OCI-LY3 (cell line): ENCODE results near the gene MYD88.

Experiments
- EZH2phosphoT487 ChIP-seq: fragments of 200-600 bp; shearing (Covaris generic); IDR thresholded peaks from 2 replicates; pipeline ENCODE4 v1.6.1; 2018; ENCODE audit warnings: antibody characterized with exemption, mixed run types, low read depth
- TF ChIP-seq, protein P1 (sequence below): fragments of 200-600, 300-600 bp; sonication (generic); IDR thresholded peaks from 2 replicates; pipeline ENCODE4 v1.5.1; 2014; ENCODE audit warnings: antibody characterized with exemption, low read length, low read depth

GRCh38 chr3:38139652-38140051 lies 1.2 kb downstream of the MYD88 start:
- TF ChIP-seq, protein P1, sequence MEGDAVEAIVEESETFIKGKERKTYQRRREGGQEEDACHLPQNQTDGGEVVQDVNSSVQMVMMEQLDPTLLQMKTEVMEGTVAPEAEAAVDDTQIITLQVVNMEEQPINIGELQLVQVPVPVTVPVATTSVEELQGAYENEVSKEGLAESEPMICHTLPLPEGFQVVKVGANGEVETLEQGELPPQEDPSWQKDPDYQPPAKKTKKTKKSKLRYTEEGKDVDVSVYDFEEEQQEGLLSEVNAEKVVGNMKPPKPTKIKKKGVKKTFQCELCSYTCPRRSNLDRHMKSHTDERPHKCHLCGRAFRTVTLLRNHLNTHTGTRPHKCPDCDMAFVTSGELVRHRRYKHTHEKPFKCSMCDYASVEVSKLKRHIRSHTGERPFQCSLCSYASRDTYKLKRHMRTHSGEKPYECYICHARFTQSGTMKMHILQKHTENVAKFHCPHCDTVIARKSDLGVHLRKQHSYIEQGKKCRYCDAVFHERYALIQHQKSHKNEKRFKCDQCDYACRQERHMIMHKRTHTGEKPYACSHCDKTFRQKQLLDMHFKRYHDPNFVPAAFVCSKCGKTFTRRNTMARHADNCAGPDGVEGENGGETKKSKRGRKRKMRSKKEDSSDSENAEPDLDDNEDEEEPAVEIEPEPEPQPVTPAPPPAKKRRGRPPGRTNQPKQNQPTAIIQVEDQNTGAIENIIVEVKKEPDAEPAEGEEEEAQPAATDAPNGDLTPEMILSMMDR: no peak
- TF ChIP-seq EZH2phosphoT487: no peak
